ENCODE measurements around the gene MAPKAP1.

The MAPKAP1 gene

GRCh38 chr9:125534971-125535701 lies 171.9 kb downstream of the MAPKAP1 start:
- Histone ChIP-seq H3K27ac (ENCODE audit: low read depth, low read length, poor library complexity, severe bottlenecking) (no peak overlapping the region), H3K79me2 (ENCODE audit: insufficient read depth, low read length) (no peaks in the 10 kb centered on the region), H3F3A (ENCODE audit: insufficient read depth, low read length) (no peaks in the 10 kb centered on the region), H3K36me3 (ENCODE audit: insufficient read depth, low read length) (no peaks in the 10 kb centered on the region), H3K9ac (ENCODE audit: low read length) (no peak overlapping the region), H2AFZ (ENCODE audit: low read length) (no peak overlapping the region), H3K4me3 (ENCODE audit: low read depth, low read length, poor library complexity, severe bottlenecking) (no peak overlapping the region), H3K27me3 (ENCODE audit: insufficient read depth, low read length) (no peaks in the 10 kb centered on the region), H3K4me1 (ENCODE audit: insufficient read depth, low read length, severe bottlenecking) (peaks cover 17% of the 10 kb centered on the region), H4K20me1 (ENCODE audit: insufficient read depth, low read length) (no peaks in the 10 kb centered on the region), H3K9me2 (ENCODE audit: low read depth, low read length) (no peaks in the 10 kb centered on the region), H3K4me2 (ENCODE audit: low read length) (no peak overlapping the region), H3K9me3 (ENCODE audit: low read length) (no peaks in the 10 kb centered on the region)
- TF ChIP-seq CTCF (IDR thresholded peaks at IDR 0.05; ENCODE audit: low read length) (no peak), EZH2 (IDR thresholded peaks at IDR 0.05; ENCODE audit: borderline replicate concordance, low read length) (no peak)

DNA sequence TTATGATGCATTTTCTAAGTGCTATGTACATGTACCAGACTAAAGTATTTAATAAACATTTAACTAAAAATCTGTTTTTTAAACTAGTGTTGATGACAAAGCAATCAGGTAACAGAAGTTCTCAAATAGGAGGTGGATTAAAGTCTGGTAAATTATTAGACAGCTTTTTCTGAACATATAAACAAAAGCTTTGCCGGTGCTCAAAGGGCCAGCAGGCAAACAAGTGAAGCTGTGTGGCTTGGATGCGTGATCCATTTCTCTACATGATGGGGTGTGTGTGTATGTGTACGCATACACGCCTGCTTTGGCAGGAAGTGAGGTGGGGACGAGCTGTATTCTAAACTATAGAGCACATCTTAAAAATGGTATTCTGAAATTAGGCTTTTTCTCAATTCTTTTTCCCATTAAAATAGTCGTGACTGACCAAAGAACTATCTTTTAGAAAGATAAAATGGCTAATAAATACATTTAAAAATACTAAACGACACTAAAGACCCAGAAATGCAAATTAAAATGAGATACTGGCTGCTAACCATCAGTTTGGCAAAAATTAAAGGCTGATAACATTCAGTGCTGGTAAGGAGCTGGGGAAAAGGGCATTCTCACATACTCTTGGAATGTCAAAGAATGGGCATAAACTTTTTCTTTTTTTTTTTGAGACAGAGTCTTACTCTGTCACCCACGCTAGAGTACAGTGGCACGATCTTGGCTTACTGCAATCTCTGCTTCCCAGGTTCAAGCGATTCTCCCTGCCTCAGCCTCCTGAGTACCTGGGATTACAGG lies 174.0 kb downstream of the MAPKAP1 start:
- no peak overlapping the region for H3K27ac ChIP-seq (ENCODE audit: low read depth, low read length, poor library complexity, severe bottlenecking)
- no peak overlapping the region for H3K9ac ChIP-seq (ENCODE audit: low read length)
- H3F3A ChIP-seq (ENCODE audit: insufficient read depth, low read length), result no peaks in the 10 kb centered on the region
- H3K4me3 ChIP-seq (ENCODE audit: low read depth, low read length, poor library complexity, severe bottlenecking), result no peak overlapping the region
- no peaks in the 10 kb centered on the region for H3K27me3 ChIP-seq (ENCODE audit: insufficient read depth, low read length)
- H3K4me2 ChIP-seq (ENCODE audit: low read length), result no peak overlapping the region
- H2AFZ ChIP-seq (ENCODE audit: low read length), result no peak overlapping the region
- H3K9me2 ChIP-seq (ENCODE audit: low read depth, low read length), result no peaks in the 10 kb centered on the region
- peaks cover 31% of the 10 kb centered on the region for H3K4me1 ChIP-seq (ENCODE audit: insufficient read depth, low read length, severe bottlenecking)
- no peaks in the 10 kb centered on the region for H3K36me3 ChIP-seq (ENCODE audit: insufficient read depth, low read length)
- no peaks in the 10 kb centered on the region for H4K20me1 ChIP-seq (ENCODE audit: insufficient read depth, low read length)
- H3K79me2 ChIP-seq (ENCODE audit: insufficient read depth, low read length), result no peaks in the 10 kb centered on the region
- no peaks in the 10 kb centered on the region for H3K9me3 ChIP-seq (ENCODE audit: low read length)
- TF ChIP-seq CTCF (IDR thresholded peaks at IDR 0.05; ENCODE audit: low read length), result no peak
- TF ChIP-seq EZH2 (IDR thresholded peaks at IDR 0.05; ENCODE audit: borderline replicate concordance, low read length), result no peak

DNA sequence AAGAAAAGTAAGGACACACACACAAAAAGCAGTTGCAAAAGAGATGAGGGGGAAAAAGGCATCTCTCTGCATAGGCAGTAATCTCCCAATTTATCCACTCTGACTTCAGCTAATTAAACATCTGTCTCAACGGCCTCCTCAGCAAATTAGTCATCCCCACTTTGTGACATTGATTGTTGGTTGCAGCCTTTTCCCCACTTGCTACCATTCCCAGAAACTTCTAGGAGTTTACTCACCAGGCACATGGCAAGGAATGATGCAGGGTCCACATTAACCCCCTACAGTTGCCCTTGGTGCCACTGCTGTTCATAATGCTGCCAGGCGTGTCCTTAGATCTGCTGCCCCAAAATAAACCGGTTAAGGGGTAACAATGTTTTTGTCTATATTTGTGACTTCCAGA lies 174.6 kb downstream of the MAPKAP1 start:
- TF ChIP-seq CTCF (IDR thresholded peaks at IDR 0.05; ENCODE audit: low read length), result no peak
- TF ChIP-seq EZH2 (IDR thresholded peaks at IDR 0.05; ENCODE audit: borderline replicate concordance, low read length), result no peak
- no peaks in the 10 kb centered on the region for H3F3A ChIP-seq (ENCODE audit: insufficient read depth, low read length)
- no peak overlapping the region for H2AFZ ChIP-seq (ENCODE audit: low read length)
- no peak overlapping the region for H3K4me2 ChIP-seq (ENCODE audit: low read length)
- H3K36me3 ChIP-seq (ENCODE audit: insufficient read depth, low read length), result no peaks in the 10 kb centered on the region
- H3K4me1 ChIP-seq (ENCODE audit: insufficient read depth, low read length, severe bottlenecking), result peaks cover 37% of the 10 kb centered on the region
- H3K4me3 ChIP-seq (ENCODE audit: low read depth, low read length, poor library complexity, severe bottlenecking), result no peak overlapping the region
- H3K9me2 ChIP-seq (ENCODE audit: low read depth, low read length), result no peaks in the 10 kb centered on the region
- H3K9me3 ChIP-seq (ENCODE audit: low read length), result no peaks in the 10 kb centered on the region
- no peaks in the 10 kb centered on the region for H3K27me3 ChIP-seq (ENCODE audit: insufficient read depth, low read length)
- H3K79me2 ChIP-seq (ENCODE audit: insufficient read depth, low read length), result no peaks in the 10 kb centered on the region
- H3K9ac ChIP-seq (ENCODE audit: low read length), result no peak overlapping the region
- H3K27ac ChIP-seq (ENCODE audit: low read depth, low read length, poor library complexity, severe bottlenecking), result no peak overlapping the region
- H4K20me1 ChIP-seq (ENCODE audit: insufficient read depth, low read length), result no peaks in the 10 kb centered on the region
